Measurements from ENCODE around the gene MPP2.
"Not testable (repeated sequence)": the region's sequence is repeated elsewhere in the genome, so short reads cannot be mapped to it uniquely, and the experiment has no call there.

Gene MPP2

GRCh38 chr17:43873815-43874214, 33.5 kb downstream of the MPP2 start:
- Histone ChIP-seq H3F3A (ENCODE audit: insufficient read depth) (no peaks in the 10 kb centered on the region), H2AFZ (ENCODE audit: low read depth, low read length, severe bottlenecking) (no peak overlapping the region), H3K27ac (ENCODE audit: low read depth, low read length) (no peak overlapping the region), H3K27me3 (ENCODE audit: low read length) (no peaks in the 10 kb centered on the region), H3K9ac (ENCODE audit: low read length) (no peak overlapping the region), H3K9me3 (ENCODE audit: insufficient read depth, low read length) (no peaks in the 10 kb centered on the region), H3K9me2 (replicated peaks; ENCODE audit: insufficient read depth, low read length) (no peaks in the 10 kb centered on the region), H3K4me3 (ENCODE audit: insufficient read depth, low read length, poor library complexity, severe bottlenecking) (no peak overlapping the region), H3K79me2 (ENCODE audit: insufficient read depth, low read length) (no peaks in the 10 kb centered on the region), H4K20me1 (ENCODE audit: low read depth, low read length) (no peaks in the 10 kb centered on the region), H3K36me3 (ENCODE audit: low read length) (no peaks in the 10 kb centered on the region), H3K4me2 (ENCODE audit: low read depth, low read length, poor library complexity, severe bottlenecking) (no peak overlapping the region)
- TF ChIP-seq CTCF (IDR thresholded peaks at IDR 0.05; ENCODE audit: insufficient read depth, low read length, poor library complexity, severe bottlenecking) (no peak), EZH2phosphoT487 (conservative IDR thresholded peaks at IDR 0.05; ENCODE audit: low read length) (no peak)

DNA sequence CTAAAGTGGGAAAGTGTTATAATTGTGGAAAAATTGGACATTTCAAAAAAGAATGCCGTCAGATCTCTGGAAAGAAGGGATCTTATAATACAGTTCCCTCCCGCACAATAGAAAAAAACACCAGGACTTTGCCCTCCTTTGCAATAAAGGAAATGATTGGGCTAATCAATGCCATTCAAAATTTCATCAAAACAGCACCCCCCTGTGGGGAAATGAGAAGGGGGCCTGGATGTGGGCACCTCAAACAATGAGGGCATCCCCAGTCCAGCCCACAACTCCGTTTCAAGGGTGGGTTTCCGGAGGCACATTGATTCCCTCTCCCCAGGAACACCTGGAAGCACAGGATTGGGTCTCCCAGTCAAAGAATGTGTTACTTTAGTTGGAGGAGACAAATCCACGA, 34.2 kb downstream of the MPP2 start:
- TF ChIP-seq EZH2phosphoT487 (conservative IDR thresholded peaks at IDR 0.05; ENCODE audit: low read length) (no peak), CTCF (IDR thresholded peaks at IDR 0.05; ENCODE audit: insufficient read depth, low read length, poor library complexity, severe bottlenecking) (no peak)
- Histone ChIP-seq H4K20me1 (ENCODE audit: low read depth, low read length) (no peaks in the 10 kb centered on the region), H3K9me3 (ENCODE audit: insufficient read depth, low read length) (no peaks in the 10 kb centered on the region), H3K27ac (ENCODE audit: low read depth, low read length) (no peak overlapping the region), H3K9ac (ENCODE audit: low read length) (no peak overlapping the region), H3K9me2 (replicated peaks; ENCODE audit: insufficient read depth, low read length) (no peaks in the 10 kb centered on the region), H3F3A (ENCODE audit: insufficient read depth) (no peaks in the 10 kb centered on the region), H2AFZ (ENCODE audit: low read depth, low read length, severe bottlenecking) (no peak overlapping the region), H3K27me3 (ENCODE audit: low read length) (no peaks in the 10 kb centered on the region), H3K4me3 (ENCODE audit: insufficient read depth, low read length, poor library complexity, severe bottlenecking) (no peak overlapping the region), H3K4me2 (ENCODE audit: low read depth, low read length, poor library complexity, severe bottlenecking) (no peak overlapping the region), H3K36me3 (ENCODE audit: low read length) (no peaks in the 10 kb centered on the region), H3K79me2 (ENCODE audit: insufficient read depth, low read length) (no peaks in the 10 kb centered on the region)

- no peaks in the 10 kb centered on the region for H3K36me3 ChIP-seq (ENCODE audit: low read length)
- no peaks in the 10 kb centered on the region for H3K79me2 ChIP-seq (ENCODE audit: insufficient read depth, low read length)
- H2AFZ ChIP-seq (ENCODE audit: low read depth, low read length, severe bottlenecking): no peak overlapping the region
- H3K4me2 ChIP-seq (ENCODE audit: low read depth, low read length, poor library complexity, severe bottlenecking): no peak overlapping the region
- H4K20me1 ChIP-seq (ENCODE audit: low read depth, low read length): no peaks in the 10 kb centered on the region
- no peak for TF ChIP-seq CTCF (IDR thresholded peaks at IDR 0.05; ENCODE audit: insufficient read depth, low read length, poor library complexity, severe bottlenecking)
- no peak for TF ChIP-seq EZH2phosphoT487 (conservative IDR thresholded peaks at IDR 0.05; ENCODE audit: low read length)
- H3K9ac ChIP-seq (ENCODE audit: low read length): no peak overlapping the region
- no peak overlapping the region for H3K27ac ChIP-seq (ENCODE audit: low read depth, low read length)
- H3F3A ChIP-seq (ENCODE audit: insufficient read depth): no peaks in the 10 kb centered on the region
- no peaks in the 10 kb centered on the region for H3K27me3 ChIP-seq (ENCODE audit: low read length)
- H3K9me2 ChIP-seq (replicated peaks; ENCODE audit: insufficient read depth, low read length): no peaks in the 10 kb centered on the region
- no peaks in the 10 kb centered on the region for H3K9me3 ChIP-seq (ENCODE audit: insufficient read depth, low read length)
- no peak overlapping the region for H3K4me3 ChIP-seq (ENCODE audit: insufficient read depth, low read length, poor library complexity, severe bottlenecking)
Observed at GRCh38 chr17:43871946-43872690, 35.2 kb downstream of the MPP2 start.

DNA sequence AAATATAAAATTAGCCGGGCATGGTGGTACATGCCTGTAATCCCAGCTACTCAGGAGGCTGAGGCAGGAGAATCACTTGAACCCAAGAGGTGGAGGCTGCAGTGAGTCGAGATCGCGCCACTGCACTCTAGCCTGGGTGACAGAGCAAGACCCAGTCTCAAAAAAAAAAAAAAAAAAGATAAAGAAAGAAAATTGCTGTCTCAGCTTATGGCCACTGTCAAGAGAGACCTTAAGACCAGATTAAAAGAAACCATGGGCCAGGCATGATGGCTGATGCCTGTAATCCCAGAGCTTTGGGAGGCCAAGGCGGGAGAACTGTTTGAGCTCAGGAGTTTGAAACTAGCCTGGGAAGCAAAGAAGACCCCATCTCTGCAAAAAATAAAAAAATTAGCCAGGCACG, 38.3 kb downstream of the MPP2 start:
- H3F3A ChIP-seq (ENCODE audit: insufficient read depth); H3K79me2 ChIP-seq (ENCODE audit: insufficient read depth, low read length); H3K36me3 ChIP-seq (ENCODE audit: low read length); H4K20me1 ChIP-seq (ENCODE audit: low read depth, low read length); H3K27ac ChIP-seq (ENCODE audit: low read depth, low read length); H3K27me3 ChIP-seq (ENCODE audit: low read length); H3K9ac ChIP-seq (ENCODE audit: low read length); H3K4me3 ChIP-seq (ENCODE audit: insufficient read depth, low read length, poor library complexity, severe bottlenecking); H3K9me2 ChIP-seq (replicated peaks; ENCODE audit: insufficient read depth, low read length); H2AFZ ChIP-seq (ENCODE audit: low read depth, low read length, severe bottlenecking); H3K9me3 ChIP-seq (ENCODE audit: insufficient read depth, low read length); H3K4me2 ChIP-seq (ENCODE audit: low read depth, low read length, poor library complexity, severe bottlenecking): not testable (repeated sequence)
